GM19035 (cell line): ENCODE results near the gene ALDH18A1.
A peak's percentile ranks its signal among the peaks of the same experiment; 100 is the strongest.

Source experiments
- ATAC-seq: cut with Tn5 transposase; IDR thresholded peaks from one replicate; pipeline ENCODE4 v1.9.1; 2021; ENCODE audit not compliant: unreplicated experiment

Gene ALDH18A1

DNA sequence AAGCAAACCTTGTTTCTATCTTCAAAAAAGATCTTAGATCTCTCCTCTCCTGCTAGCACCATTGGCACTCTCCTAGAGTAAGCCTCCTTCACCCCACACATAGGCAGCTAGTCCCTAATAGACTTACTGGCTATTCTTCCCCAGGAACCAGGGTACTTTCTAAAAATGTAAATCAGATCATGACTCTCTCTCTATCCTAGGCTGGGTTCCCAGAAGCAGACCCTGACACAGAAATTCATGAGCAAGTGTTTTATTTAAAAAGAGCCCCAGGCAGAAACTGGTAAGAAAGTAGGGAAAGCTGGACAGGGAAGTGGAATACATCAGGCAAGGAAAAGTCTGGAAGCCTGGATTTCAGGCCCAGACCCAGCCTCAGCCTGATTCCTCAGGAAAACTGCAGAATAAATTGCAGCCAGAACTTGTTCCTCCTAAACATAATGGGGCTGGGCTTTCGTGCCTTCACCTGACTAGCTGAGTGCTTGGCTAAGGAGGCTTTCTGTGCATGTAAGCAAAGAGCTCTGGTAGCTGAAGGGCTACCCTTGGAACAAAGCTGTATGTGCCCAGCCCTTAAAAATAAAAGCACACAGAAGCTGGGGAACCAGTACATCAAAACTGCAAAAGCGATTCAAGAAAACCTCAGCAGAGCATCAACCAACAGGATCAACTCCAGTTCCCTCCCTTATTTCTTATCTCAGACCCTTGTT, 76.5 kb downstream of the ALDH18A1 start:
- ATAC-seq: no peak

- no peak for ATAC-seq
Observed at GRCh38 chr10:95579292-95579691, 77.2 kb downstream of the ALDH18A1 start.

GRCh38 chr10:95578619-95579018, 77.9 kb downstream of the ALDH18A1 start:
- no peak for ATAC-seq

DNA sequence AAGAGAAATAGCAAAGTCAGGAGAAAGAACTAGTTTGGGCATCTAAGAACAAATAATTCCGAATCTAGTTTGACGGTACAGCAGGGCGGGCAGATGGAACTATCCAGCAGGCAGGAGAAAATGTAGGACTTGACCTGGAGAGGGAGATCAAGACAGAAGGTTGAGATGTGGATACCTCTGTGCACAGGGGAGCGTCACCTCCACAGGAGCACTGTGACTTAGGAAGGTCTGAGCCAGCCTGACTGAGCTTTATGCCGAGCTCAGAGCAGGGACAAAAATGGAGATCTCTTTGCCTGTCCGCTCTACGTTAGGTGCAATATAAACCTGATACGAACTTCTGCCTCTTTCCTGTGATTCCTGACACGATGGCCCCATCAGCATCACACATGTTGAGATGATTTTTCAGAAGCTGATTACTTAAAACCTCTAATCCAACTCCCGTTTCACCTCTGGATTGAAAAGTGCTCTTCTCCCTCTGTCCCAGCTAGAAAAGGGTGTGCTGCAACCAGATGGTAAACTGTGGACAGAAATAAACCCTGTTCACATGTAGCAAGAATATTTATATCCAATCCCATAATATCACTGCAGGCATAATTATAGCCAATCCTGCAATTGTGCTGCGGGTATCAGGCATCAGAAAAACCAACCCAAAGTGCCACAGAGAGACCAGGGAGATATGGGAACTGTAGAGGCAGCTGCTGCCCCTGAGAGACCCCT, 81.7 kb downstream of the ALDH18A1 start:
- no peak for ATAC-seq

DNA sequence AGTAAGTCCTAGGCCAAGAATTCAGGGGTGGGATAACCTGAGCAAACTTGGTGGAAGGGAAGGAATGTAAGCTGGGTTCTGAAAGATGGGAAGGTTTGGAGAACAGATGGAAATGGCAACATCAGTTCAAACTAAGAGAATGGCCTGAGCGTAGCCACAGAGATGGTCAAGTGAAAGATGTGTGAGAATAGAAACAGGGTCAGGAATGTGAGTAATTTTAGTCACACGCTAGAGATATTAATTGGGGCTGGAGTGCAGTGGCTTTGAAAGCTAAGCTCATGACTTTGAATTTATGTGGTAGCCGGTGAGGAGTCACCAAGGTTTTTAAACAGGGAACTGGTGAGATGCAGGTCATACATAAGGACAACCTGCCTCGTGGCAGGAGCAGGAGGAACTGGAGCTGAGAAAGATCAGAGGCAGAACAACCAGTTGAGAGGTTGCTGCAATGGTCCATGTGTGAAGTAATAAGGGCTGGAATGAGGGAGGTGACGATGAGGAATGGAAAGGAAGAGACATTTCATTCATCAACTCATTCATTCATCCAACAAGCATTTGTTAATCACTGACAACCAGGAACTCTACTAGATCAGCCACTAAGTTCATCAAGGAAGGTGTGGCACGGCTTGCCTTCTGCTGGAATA, 82.4 kb downstream of the ALDH18A1 start:
- no peak for ATAC-seq

DNA sequence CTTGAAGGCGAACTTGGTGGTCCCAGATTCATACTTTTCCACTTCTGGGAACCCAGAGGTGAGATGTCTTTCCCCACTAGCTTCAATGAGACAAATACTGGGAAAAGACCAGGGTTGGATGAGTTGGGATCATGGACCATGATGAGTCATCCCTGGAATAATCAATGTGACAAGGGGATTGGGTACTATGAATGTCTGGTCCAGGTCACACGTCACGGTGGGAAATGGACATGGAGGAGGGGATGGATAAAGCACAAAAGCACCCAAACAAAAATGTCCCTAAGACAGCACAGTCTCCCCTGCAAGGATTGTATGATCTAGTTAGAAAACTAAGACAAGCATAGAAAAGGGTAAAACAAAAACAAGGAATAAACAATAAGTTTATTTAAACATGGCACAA, 83.0 kb downstream of the ALDH18A1 start:
- ATAC-seq: no peak

DNA sequence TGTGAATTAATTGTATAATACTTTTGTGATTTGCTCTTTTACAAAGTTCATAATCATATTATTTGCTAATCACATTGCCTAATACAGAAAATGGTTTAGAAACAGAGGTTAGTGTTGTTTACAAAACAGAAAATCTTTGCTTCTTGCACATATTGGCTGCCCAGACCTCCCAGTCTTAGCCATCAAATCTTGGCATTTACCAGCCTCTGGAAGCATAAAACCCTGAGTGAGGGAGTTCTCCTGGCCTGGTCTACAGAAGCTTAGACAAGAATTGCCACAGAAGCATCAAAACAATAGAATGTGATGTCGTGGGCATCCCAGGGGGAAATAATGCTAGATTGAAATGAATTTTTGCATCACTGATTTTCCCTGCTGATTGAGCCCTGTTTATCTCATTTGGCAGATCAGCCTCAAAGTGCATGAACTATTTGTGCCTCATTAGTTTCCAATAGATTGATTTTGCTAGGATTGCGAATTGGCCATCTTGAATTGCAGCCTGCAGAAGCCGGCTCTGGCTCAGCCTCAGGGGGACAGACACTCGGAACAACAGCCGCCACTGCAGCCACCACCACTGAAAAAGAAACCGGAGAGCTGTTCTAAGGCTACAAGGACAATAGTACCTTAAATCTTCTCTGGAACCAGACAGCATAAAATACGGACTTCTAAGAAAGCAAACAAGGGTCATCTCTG, 84.2 kb downstream of the ALDH18A1 start:
- ATAC-seq: no peak

- ATAC-seq: no peak
Observed at GRCh38 chr10:95571390-95571789, 85.1 kb downstream of the ALDH18A1 start.

- ATAC-seq: no peak
Observed at GRCh38 chr10:95569368-95569767, 87.1 kb downstream of the ALDH18A1 start.

- ATAC-seq: no peak
Observed at GRCh38 chr10:95567903-95568630, 88.4 kb downstream of the ALDH18A1 start.

DNA sequence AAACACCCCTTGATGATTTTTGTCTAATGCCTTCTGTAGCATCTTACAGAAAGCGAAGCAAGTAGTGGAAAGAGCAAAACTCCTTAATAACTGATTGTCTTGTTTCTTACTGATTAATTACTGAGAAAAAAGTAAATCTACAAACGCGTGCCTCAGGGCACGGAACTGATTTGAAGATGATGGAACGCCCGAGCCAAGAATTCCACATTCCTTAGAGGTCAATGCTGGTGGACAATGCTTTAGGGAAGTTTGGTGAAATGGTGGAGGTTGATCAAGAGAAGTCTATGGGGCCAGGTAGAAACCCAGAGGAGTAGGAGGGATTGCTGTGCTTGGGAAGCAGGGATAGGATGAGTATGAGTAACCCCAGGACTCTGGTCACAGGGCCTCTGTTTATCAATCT, 90.4 kb downstream of the ALDH18A1 start:
- no peak for ATAC-seq

DNA sequence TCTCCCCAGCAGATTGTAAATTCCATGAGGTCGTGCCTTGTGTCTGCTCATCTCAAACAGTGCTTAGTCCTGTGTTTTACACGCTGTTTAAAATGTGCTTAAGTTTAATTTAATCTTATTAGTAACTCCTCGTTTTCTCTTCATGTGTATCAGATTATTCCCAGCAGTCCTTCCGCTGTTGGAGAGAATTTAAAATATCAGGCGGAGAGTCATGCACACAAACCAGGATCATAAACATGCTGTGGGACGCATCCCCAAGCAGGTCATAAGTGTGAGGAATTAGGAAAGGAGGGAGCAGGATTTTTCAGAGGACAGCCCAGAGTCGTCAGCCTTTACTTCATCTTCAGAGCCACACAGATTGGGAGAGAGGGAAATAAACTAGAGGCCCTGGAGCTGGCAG, 91.2 kb downstream of the ALDH18A1 start:
- no peak for ATAC-seq

DNA sequence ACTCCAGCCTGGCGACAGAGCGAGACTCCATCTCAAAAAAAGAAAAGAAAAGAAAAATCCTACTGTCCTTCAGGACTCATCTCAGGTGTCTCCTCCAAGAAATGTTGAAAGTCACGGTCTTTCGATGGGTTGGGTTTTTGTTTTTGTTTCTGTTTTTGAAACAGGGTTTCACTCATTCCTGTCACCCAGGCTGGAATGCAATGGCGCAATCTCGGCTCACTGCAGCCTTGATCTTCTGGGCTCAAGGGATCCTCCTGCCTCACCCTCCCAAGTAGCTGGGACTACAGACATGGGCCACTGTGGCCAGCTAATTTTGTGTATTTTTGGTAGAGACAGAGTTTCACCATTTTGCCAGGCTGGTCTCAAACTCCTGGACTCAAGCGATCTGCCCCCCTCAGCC, 92.2 kb downstream of the ALDH18A1 start:
- ATAC-seq: no peak

GRCh38 chr10:95562341-95562965, 94.1 kb downstream of the ALDH18A1 start:
- no peak for ATAC-seq

GRCh38 chr10:95561864-95562177, 94.7 kb downstream of the ALDH18A1 start:
- ATAC-seq: no peak

DNA sequence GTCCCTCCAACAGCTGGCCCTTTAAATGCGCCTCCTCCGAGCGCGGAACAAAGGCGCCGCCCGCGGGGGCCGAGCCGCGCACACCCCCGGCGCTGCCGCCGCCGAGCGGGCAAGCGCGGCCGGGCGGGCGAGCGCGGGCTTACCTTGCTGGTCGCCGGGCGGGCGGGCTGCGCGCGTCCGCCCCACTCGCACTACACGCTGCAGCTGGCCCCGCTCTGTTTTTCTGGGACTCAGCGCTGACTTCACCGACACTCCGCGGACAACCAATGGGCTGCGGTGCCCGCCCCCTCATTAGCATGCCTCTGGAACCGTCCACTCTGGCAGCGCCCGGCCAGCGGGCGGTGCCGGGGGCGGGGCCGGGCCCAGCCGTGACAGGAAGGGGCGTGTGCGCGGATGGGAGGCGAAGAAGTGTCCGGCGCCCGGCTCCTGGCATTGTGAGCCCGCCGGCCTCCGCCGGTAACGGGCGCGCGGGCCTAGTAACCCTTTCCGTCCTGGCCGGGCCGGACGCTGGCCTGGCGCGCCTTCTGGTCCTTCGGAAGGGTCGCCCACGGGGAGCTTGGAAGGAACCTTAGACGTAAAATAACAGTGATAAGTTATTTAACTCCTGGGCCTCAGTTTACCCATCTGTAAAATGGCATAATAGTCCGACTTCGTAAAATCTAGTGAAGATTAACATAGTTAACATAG, 95.2 kb downstream of the ALDH18A1 start, which contains the start of gene SORBS1:
TSS of gene SORBS1 (minus strand) at position 195 of the 687 bp plus-strand sequence. CDS start 120,236 bp downstream, outside the sequence.
- peak; percentile 99 for ATAC-seq

GRCh38 chr10:95560278-95561176, 96.0 kb downstream of the ALDH18A1 start:
- peak; percentile 23 for ATAC-seq

DNA sequence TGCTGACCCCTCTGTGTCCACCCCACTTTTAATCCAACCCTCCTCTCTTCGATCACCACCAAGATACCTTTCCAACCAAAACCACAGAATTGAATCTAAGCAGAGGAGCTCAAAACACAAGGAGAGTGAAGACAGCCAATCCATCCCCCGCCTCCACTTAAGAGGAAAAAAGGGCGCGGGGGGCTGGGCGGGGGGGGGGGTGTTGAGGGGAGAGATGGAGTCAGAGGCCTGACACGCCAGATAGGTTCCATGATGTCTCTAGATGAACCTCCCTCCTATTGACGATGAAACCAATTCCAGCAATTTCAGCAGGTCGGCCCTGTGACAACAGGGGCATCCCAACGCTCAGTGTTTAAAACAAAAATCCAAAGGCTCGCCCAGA, 96.6 kb downstream of the ALDH18A1 start:
- ATAC-seq: no peak

DNA sequence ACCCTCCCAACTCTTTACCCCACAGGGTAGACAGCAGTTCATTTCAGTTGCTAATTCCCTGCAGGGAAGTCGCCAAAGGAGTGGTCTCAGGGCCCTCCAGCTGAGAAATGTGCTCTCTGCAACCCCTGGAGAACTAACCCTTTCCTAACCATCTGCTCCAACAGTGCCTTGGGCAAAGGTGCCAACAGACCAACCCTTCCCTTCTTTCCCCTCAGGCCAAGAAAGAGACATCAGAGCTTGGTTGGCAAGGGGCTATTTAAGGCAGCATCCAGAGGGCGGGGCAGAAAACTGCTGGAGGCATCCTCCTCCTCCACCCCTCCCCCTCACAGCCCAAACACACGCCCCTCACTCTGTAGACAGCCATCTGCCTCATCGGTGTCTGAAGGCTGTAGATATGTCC, 97.0 kb downstream of the ALDH18A1 start:
- no peak for ATAC-seq
